Right renal cortex interstitium (tissue), 3 donors: ENCODE results near the gene OTOF. TPM values are rescaled to one million over a fixed set of nuclear protein-coding genes. Genes with fewer than 3 reads are reported as not detected.

Experiments used
- DNase-seq, 3 donors: peaks; one replicate each; pipeline ENCODE4 v3.0.0-alpha.2; 2013; ENCODE audit warnings: low read depth in 3 of 3, low spot score in 2 of 3
- polyA plus RNA-seq, 3 donors: library from polyadenylated mRNA; unstranded; fragments of 120-200 nt; gene quantifications; one replicate each; pipeline ENCODE4 v1.2.1, GENCODE V29; 2013; ENCODE audit not compliant: insufficient read length in 3 of 3

OTOF gene
- polyA plus RNA-seq, 3 donors = 0.11 to 0.14 (median 0.14) TPM

GRCh38 chr2:26466662-26467310 lies 11.1 kb downstream of the OTOF start:
- no peak for DNase-seq

DNA sequence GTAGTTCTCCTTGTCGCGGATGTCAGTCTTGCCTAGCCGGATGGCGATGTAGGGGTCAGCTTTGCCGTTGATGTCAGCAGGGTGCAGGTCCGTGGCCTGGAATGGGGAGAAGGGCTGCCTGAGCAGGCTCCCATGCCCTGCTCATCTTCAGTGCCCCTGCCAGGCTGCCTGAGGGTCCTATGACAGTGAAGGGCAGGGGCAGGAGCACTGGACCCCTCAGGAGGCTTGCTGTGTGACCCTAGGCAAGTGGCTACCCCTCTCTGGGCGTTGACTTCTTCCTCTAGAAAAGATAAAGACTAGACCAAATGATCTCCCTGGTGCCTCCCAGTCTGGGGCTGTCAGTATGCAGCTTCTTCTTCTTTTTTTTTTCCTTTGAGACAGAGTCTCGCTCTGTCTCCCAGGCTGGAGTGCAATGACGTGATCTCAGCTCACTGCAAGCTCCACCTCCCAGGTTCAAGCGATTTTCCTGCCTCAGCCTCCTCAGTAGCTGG lies 11.9 kb downstream of the OTOF start:
- DNase-seq = no peak

DNA sequence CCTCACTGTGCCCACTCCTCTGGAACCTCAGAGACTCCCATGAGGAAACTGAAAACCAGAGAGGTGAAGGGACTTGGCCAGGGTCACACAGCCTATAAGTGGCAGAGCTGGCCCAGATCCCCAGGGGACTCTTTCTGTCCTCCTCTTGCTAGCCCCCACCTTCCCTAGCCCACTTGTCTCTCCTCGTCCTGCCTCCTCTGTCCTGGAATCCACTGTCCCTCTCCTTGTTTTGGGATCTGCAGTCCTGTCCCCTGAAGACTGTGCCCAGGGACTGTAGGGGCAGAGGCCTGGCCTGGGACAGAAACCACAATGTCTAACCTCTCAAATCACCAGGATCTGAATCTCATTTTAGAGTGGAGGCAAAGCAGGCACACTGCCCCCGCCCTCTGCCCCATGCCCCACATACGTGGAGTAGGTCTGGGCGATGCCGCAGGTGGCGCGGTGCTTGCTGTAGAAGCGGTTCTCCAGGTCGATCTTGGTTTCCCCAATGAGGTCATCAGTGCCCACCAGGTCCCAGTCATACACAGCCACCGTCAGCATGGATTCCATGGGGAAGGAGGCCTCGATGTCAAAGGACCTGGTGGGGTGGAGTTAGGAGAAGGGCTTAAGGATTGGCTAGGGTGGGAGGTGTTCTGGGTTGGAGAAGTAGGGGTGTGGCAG lies 12.5 kb downstream of the OTOF start:
- DNase-seq = no peak

DNA sequence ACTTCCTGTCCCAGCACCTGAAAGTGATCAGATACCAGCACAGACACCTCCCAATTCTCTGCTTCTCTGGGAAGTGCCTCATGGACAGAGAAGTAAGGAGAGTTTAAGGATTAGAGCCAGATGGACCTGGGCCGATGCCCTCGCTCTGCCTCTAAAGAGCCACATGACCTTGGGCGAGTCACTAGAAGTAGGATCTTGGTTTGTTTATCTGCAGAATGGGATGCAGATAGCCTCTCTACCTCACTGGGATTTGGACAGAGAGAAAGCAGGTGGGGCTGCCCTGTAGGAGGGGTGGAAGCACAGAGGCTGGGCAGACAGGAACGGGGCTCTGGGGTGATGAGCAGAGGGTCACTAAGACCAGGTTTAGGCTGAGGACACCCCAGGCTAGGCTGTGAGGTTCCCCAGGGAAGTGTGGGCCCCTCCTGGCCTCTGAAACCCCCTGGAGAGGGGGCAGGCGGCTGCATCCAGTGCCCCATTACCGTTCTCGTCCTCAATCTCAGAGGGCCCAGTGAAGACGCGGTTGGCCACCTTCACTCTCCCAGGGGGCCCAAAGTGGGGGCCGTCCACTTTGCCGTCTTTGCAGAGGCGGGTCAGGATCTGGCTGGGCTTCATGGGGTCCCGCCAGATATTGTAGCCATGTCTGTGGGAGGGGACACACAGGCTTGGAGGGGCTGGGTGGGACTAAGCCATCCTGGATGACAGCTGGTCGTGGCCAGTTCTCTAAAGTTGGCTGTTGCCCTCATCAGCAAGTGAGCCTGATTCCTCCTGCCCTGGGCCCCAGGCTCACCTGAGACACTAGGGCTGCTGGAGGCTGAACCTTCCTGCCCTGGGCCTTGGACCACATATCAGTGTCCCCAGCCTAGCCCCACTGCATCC lies 13.3 kb downstream of the OTOF start:
- no peak for DNase-seq

- no peak for DNase-seq
Measured at GRCh38 chr2:26463244-26464192, 14.4 kb downstream of the OTOF start.

DNA sequence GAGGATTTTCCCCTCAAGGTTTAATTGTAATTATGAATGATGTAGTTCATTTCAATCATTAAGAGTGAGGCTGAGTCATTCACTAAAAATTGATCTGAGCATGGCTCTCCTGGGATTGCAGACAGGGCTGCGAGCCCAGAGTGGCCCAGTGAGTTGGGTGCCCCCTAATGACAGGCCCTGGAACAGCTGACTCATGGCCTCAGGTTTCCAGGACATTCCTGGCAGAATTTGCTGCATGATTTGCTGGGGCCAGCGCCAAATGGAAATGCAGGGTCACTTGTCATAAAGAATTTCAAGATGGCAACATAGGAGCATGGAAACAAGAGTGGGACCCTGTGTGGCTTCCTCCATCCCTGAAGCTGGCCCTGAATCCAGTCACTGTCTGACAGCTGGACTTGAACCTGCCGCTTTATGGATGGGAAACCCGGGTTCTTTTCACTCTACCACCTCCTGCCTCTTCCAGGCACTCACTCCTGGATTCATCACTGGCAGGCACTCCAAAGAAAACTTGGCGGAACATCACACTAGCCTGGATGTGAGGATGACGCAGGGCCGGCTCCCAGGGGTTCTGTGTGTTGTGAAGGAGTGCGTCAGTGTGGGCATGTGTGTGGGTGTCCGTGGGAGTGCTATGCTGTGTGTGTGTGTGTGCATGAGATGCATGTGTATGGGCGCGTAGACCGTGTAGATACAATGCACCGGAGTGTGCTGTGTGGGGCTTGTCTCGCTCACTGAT lies 15.2 kb downstream of the OTOF start:
- DNase-seq = no peak

GRCh38 chr2:26462100-26462499 lies 15.8 kb downstream of the OTOF start:
- DNase-seq = no peak

DNA sequence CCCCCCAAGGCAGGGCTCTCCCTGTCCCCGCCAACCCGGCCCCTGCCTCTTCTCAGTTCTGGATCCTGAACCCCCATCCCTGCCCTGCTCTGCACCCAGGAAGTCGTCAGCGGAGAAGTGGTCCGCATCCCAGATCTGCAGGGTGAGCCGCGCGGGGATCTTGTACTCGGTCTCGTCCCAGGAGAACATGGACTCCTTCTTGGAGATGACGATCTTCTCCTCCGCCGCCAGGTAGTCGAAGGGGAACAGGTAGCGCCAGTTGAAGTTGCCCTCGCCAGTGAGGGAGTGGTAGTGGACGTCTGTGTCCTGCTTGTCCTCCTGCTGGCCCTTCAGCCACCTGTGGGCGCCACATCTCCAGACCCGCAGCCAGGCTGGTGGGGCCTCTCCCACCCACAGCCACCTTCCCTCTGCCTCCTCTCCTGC lies 16.3 kb downstream of the OTOF start:
- DNase-seq = no peak

DNA sequence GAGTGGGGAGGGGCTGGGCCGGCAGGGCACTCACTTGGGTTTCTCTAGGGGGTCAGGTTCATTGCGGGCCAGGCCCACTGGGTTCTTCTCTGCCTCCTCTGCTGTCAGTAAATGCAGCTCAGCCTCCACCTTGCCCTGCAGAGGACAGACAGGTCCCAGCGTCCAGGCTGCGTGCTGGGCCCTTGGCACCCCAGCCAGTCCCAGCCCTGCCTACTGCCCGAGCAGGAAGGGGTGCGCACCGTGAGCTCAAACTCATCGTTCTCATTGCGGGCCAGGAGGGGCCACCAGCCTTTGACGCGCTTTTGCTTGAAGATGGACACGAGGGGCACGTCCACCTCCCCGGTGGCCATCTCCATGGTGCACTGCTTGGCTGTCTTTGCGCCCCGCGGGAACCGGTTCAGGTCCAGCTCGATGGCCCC lies 17.3 kb downstream of the OTOF start:
- DNase-seq = no peak

DNA sequence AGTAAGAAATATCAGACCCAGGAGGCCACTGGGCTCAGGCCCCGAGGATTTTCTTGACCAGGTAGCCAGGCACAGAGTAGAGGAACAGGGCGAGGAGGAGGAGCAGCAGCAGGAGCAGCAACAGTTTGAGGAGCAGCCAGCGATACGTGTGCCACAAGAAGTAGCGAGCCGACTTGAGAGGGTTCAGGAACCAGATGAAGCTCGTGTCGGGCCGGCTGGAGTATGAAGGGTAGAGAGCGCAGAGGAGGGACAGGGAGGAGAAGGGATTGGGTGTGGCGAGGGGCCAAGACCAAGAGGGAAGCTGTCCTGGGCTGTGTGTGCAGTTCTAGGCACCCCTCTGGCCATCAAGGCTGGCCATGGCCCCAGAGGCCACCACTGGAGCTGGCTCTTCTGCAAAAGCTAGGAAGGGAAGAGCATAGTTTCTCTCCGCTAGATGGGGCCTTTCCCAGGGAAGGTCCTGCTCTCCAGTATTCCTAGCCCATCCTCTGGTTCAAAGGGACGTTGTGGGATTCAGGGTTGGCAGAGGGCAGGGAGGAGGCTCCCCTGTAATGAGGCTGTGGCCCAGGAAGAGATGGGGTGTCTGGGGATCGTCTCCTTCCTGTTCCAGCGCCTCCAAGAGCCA lies 17.8 kb downstream of the OTOF start:
- no peak for DNase-seq

DNA sequence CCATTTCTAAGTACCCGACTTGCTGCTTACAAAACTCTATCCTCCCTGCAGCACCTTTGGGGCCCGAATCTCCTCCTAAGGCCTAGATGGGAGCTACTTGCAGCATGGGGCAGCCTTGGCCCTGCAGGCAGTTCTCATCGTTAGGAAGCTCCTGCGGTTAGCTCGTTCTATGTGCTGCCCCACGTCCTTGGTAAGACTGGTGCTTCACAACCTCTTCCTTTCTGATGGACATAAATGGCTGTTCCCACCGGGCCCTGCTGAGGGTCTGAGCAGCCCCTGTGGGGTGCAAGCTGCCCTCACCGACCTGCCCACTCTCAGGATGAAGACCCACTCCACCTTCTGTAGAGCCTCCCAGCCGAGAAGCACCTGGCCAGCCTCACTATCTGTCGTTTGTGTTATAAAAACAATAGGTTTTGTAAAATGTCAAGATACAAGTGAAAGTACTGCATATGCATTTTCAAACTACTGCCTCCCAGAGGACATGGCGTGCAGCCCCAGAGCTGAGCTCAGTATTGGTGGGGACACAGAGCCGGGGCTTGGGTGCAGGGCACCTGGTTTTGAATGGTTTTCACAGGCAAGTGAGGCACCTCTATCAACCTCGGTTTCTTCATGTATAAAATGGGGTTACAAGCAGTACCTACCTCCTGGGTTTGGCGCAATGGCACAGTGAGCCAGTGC lies 19.4 kb downstream of the OTOF start:
- no peak for DNase-seq

DNA sequence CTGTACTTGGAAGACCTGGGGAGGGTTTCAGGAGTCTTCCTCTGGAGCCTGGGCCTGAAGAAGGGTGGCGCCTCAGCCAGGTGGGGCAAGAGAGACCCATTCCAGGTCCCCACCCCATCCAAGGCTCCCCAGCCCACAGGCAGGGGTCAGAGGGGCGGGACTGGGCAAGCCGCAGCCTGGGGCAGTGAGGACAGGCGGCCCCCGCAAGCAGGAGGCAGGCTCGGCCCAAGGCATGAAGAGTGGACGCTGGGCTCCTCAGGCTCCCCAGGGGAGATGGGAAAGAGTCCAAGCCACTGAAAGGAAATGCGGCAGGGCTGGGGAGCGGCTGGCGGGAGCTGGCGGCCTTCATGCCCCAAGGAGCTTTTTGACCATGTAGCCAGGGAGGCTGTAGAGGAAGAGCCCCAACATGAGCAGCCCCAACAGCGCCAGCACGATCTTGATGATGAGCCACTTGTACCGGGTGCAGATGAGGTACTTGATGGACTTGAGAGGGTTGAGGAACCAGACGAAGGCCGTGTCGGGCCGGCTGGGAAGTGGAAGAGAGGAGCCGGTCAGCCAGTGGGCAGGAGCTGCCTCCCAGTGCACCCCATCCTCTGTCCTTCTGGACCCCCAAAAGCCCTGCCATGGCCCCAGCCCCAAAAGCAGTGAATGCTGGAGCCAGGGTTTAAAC lies 20.1 kb downstream of the OTOF start:
- DNase-seq = no peak

DNA sequence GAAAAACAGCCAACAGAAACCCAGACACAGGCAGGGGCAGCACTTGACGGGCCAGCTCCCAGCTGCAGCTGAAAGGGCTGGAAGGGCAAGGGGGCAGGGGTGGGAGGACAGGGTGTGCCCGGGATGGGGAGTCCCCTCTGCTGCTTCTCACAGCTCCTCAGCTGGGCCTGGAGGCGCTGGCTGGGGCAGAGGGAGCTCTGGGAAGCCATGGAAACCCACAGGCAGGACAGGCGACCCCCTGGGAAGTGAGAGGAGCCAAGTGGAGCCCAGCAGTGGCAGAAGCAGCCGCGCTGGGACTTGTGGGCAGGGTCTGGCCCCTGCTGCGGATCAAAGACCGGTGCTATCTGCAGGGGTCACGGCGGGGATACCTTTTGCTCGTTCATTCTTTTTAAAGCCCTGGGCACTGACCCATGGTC lies 20.7 kb downstream of the OTOF start:
- no peak for DNase-seq

DNA sequence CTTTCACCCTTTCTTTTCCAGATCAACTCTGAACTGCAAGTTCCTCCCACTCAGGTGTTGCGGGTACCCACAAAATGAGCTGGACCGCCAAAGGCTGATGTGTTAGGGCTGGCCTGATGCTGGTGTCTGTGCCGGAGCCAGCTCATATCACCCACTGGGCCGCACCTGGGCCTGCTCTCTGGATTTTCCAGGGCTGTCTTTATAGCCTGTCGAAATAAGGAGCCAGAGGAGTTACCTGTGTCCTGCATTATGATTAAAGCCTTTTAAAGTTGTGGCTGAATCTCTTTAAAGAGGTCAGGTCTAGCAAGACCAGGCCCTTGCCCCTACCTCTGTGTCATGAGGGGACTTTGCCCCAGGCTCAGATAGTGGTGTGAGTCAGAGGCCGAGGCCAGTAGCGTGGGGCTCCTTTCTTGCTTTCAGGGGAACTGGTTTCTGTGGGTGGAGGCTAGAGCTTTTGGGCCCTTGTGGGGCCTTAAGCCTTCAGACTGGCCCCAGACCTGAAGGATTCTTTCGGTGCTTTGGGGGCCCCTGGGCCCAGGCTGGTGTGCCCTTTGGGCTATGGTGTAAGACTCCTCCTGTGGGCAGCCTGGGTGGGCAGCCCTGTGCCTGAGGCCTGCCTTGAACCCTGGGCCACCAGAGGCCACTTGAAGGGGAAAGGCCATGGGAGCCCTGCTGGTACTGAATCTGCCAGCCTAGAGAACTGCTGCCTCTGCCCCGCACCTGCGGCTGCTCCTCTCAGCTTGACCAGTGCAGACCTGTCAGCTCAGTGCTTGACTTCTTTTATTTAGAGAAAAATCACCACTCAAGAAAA lies 21.3 kb downstream of the OTOF start:
- DNase-seq = no peak

DNA sequence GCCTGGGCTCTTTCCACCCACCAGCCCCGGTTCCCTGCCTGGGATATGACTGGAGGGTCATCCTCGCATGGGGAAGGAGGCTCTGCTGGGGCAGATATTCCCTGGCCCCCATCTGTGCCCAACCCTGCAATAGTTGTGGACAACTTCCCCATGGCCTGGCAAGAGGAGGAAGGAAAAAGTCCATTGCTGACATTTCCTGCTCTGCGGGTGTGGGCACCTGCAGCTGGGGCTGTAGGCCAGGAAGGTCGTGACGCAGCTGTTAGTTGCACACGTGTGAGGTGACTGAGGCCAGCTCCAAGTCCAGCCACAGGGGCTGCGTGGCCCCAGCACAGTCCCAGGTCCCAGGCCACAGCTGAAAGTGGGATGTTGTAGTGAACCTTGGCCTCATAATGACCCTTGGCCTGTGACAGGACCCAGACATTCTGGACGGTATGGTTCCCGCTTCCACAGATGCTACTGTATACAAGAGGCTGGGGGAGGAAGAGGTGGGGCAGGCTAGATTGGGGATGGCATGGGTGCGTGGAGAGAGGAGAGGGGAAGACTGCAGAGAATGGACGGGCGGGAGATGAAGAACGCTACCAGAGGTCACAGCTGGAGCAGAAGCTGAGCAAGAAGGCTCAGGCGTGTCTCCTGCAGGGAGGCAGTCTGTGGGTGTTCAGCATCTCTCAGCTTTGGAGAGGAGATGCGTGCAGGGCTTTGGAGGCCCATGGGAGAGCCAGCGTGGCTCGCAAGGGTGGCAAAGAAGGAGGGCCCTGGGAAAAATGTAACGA lies 22.1 kb downstream of the OTOF start:
- DNase-seq = no peak

DNA sequence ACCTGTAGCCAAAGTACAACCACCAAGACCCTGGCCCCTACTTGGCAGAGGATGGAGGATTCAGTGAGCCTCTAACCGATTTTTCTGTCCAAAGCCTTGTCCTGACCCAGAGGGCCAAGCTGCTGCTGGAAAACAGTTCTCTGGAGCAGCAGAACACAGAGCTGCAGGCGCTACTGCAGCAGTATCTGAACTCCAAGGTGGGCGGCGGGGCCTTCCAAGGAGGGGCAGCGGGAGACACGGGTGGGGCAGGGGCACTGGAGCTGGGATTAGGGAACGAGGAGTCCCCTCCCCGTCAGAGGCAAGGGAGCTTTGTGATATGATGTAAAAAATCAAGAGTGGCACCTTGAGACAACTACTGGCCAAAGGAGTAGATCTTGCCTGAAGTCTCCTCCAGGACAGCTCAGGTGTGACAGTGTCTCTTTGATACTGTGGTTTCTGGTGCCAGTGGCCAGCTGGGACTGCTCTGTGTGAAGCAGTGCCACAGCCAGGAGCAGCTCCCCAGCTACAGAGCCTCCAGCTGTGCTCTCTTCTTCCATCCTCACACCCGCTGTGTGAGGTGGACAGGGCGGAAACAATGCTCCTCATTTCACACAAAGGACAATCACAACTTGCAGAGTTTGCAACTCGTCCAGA lies 22.8 kb downstream of the OTOF start:
- no peak for DNase-seq
